Measurements from ENCODE around the gene RAI14.

GRCh38 chr5:34806532-34806931, 150.4 kb downstream of the RAI14 start:
- TF ChIP-seq POLR2AphosphoS5 (IDR thresholded peaks at IDR 0.05) (no peak), POLR2A (IDR thresholded peaks at IDR 0.05) (no peak)
